Endothelial cell of hepatic sinusoid (primary cell): Measurements from ENCODE around the gene HEMK1.

Experiments
- in situ Hi-C: cut with HindIII; loops from 2 replicates; pipeline ENCODE4 v1.10.0; 2017; ENCODE audit warnings: low sequenced_read_pairs

HEMK1 gene

GRCh38 chr3:50572801-50573371 lies 3.6 kb downstream of the HEMK1 start:
- in situ Hi-C loops: no loop called here

GRCh38 chr3:50573566-50574443 lies 4.5 kb downstream of the HEMK1 start:
- in situ Hi-C loops: no loop called here

- in situ Hi-C loops: no loop called here
Observed at GRCh38 chr3:50574444-50574831, 5.1 kb downstream of the HEMK1 start.

- in situ Hi-C loops: no loop called here
Observed at GRCh38 chr3:50575372-50575771, 6.0 kb downstream of the HEMK1 start.

- in situ Hi-C loops: no loop called here
Observed at GRCh38 chr3:50577348-50577747, 8.0 kb downstream of the HEMK1 start.

- in situ Hi-C loops: no loop called here
Observed at GRCh38 chr3:50580683-50581458, 11.5 kb downstream of the HEMK1 start.

- in situ Hi-C loops: no loop called here
Observed at GRCh38 chr3:50581459-50581842, 12.1 kb downstream of the HEMK1 start.

- in situ Hi-C loops: no loop called here
Observed at GRCh38 chr3:50582083-50582482, 12.8 kb downstream of the HEMK1 start.

- in situ Hi-C loops: no loop called here
Observed at GRCh38 chr3:50583897-50584296, 14.6 kb downstream of the HEMK1 start.

- in situ Hi-C loops: no loop called here
Observed at GRCh38 chr3:50584391-50584790, 15.1 kb downstream of the HEMK1 start.

- in situ Hi-C loops: no loop called here
Observed at GRCh38 chr3:50585919-50586762, 16.8 kb downstream of the HEMK1 start.

GRCh38 chr3:50586763-50587070 lies 17.4 kb downstream of the HEMK1 start:
- in situ Hi-C loops: no loop called here

- in situ Hi-C loops: no loop called here
Observed at GRCh38 chr3:50587373-50587772, 18.1 kb downstream of the HEMK1 start.

GRCh38 chr3:50587806-50588758 lies 18.8 kb downstream of the HEMK1 start:
- in situ Hi-C loops: no loop called here

GRCh38 chr3:50588759-50589433 lies 19.6 kb downstream of the HEMK1 start:
- in situ Hi-C loops: no loop called here

- in situ Hi-C loops: no loop called here
Observed at GRCh38 chr3:50591196-50591741, 21.9 kb downstream of the HEMK1 start.

GRCh38 chr3:50592568-50592967 lies 23.2 kb downstream of the HEMK1 start:
- in situ Hi-C loops: no loop called here

GRCh38 chr3:50594253-50594785 lies 25.0 kb downstream of the HEMK1 start:
- in situ Hi-C loops: no loop called here
